ENCODE data around the gene OSBPL2.

OSBPL2 gene

DNA sequence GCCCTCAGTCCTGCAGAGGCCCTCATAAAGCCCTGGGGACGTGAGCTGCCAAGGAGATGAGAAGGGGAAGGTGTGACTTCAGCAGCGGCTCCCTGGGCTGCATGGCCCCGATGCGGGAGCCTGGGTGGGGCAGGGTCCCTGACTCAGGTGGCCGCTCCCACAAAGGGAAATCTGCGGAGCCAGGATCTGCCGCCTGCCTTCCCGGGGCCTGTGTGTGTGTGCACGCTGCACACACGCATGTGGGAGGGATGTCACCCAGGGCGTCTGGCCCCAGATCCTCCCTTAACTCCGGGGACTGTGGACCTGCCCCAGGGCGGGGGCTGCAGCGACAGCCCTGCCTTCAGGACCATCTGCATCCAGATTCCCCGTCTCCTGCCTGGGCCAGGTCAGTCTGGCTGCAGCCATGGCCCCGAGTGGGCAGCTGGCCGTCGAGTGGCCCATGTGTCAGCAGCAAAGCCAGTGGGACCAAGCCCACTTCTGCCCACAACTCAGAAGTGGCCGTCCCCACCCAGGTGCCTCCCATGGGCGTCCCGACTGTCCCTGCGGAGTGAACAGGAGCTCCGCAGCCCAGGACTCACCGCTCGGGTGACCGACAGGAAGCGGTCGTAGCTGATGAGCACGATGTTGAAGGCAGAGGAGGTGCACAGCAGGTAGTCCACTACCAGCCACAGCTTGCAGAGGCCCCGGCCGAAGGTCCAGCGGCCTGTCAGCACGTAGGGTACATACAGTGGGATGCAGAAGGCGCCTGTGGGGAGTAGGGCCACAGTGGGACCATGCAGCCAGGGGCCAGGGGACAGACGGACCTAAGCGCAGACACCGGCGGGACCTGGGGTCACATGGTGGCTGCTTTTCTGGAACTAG is 20.2 kb upstream of the OSBPL2 start:
- DNase-seq (ENCODE audit: low read depth): no peak
- no peak overlapping the region for H3K4me3 ChIP-seq (ENCODE audit: control insufficient read depth, low read depth, low read length)
- no peak for TF ChIP-seq CTCF (conservative IDR thresholded peaks at IDR 0.05; ENCODE audit: control insufficient read depth, insufficient read depth, low read depth, low read length)

DNA sequence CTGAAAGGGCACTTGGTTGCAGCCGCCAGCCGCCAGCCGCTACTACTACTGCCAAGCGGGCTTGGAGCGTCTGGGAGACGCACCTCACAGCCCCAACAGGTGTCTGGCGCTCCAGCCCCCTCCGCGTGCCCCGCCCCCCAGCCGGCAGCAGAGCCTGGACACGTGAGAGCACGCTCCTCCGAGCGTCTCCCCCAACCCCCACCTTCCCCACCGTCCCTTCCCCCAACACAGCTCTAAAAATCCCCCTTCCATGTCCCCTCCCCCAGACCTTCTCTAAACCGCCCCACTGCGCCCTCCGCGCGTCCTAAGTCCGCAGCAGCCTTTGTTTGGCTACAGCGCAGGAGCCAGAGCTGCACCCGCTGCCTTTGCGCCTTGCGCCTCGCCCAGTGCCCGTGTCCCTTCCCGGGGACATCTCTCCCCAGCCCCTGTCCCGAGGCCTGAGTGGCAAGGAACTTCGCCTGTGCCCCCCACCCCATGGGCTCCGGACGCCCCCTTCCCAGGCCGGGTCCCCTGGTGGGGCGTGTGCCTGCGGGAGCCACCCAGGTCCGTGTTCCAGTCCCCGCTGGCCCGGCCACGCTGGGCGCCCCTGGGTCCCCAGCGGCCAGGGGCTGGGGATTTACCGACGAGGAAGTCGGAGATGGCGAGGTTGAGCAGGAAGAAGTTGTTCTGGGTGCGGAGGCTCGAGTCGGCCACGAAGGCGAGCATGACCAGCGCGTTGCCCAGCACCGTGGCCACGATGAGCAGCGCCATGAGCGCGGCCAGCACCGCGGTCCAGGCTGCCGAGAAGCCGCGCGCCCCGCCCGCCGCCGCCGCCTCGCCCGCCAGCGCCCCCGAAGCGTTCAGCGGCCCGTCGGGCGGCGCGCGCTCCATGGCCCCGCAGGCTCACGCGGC is 19.0 kb upstream of the OSBPL2 start:
- no peak for TF ChIP-seq CTCF (conservative IDR thresholded peaks at IDR 0.05; ENCODE audit: control insufficient read depth, insufficient read depth, low read depth, low read length)
- DNase-seq (ENCODE audit: low read depth): no peak
- H3K4me3 ChIP-seq (ENCODE audit: control insufficient read depth, low read depth, low read length): no peak overlapping the region

DNA sequence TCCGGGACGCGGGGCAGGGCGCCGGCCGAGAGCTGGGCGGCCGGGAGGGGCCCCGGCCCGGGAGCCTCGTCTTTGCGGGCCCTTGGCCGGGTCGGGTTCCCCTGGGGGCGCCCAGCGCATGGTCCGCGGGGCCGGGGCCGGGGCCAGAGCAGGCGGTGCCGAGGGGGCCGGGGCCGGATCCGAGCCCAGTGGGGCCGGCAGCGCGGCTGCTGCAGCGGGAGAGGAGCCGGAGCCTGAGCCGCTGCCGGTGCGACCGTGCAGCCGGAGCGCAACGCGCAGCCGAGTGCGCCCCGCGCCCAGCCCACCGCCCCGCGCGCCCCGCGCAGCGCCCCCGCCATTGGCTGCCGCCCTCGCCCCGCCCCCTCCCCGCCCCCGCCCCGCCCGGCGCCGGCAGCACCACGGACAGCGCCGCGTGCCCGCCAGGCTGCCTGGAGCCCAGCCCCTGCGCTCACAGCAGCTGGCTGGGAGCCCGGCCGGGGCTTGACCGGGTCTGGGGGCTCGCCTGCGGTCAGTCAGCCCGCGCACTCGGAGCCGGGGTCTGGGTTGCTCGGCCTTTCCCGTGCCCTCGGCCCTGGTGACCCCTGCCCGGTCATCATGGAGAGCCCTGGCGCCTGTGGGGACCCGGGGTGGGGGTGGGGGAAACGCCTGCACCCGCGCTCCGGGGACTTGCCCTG is 18.2 kb upstream of the OSBPL2 start, which contains the start of gene HRH3:
Gene HRH3 (minus strand): TSS at position 287 of the 674 bp plus-strand sequence. CDS start 308 bp downstream, outside the sequence.
- DNase-seq (ENCODE audit: low read depth): no peak
- TF ChIP-seq CTCF (conservative IDR thresholded peaks at IDR 0.05; ENCODE audit: control insufficient read depth, insufficient read depth, low read depth, low read length): no peak
- H3K4me3 ChIP-seq (ENCODE audit: control insufficient read depth, low read depth, low read length): no peak within 1 kb of the TSS

GRCh38 chr20:62220666-62221568 is 17.4 kb upstream of the OSBPL2 start:
- no peak for TF ChIP-seq CTCF (conservative IDR thresholded peaks at IDR 0.05; ENCODE audit: control insufficient read depth, insufficient read depth, low read depth, low read length)
- no peak overlapping the region for H3K4me3 ChIP-seq (ENCODE audit: control insufficient read depth, low read depth, low read length)
- DNase-seq (ENCODE audit: low read depth): no peak

- TF ChIP-seq CTCF (conservative IDR thresholded peaks at IDR 0.05; ENCODE audit: control insufficient read depth, insufficient read depth, low read depth, low read length): no peak
- no peak for DNase-seq (ENCODE audit: low read depth)
- no peak overlapping the region for H3K4me3 ChIP-seq (ENCODE audit: control insufficient read depth, low read depth, low read length)
Observed at GRCh38 chr20:62222266-62222850, 16.0 kb upstream of the OSBPL2 start.
